ENCODE measurements around the gene CTXN1.

The CTXN1 gene

GRCh38 chr19:7920519-7921301, 5.2 kb downstream of the CTXN1 start (continued):
- TF ChIP-seq ZNF133 (tag by site-specific recombination; IDR thresholded peaks at IDR 0.05) (no peak), ZBTB26 (tag by site-specific recombination; optimal IDR thresholded peaks at IDR 0.05) (no peak), PRDM6 (tag by site-specific recombination; IDR thresholded peaks at IDR 0.05) (no peak), ZNF555 (tag by site-specific recombination; conservative IDR thresholded peaks at IDR 0.05) (no peak), ZNF571 (tag by site-specific recombination; IDR thresholded peaks at IDR 0.05) (no peak), ZNF394 (tag by site-specific recombination; IDR thresholded peaks at IDR 0.05; ENCODE audit: borderline replicate concordance) (peak; percentile 11; the same call in 1 of the 2 replicates), ZNF76 (tag by site-specific recombination; IDR thresholded peaks at IDR 0.05; ENCODE audit: borderline replicate concordance, low read depth) (peak; percentile 12; the same call in 1 of the 2 replicates), ZNF664 (tag by site-specific recombination; IDR thresholded peaks at IDR 0.05) (no peak), SP7 (tag by site-specific recombination; IDR thresholded peaks at IDR 0.05) (peak; percentile 77), KLF8 (tag by site-specific recombination; IDR thresholded peaks at IDR 0.05) (peak; percentile 96), TCF7L2 (IDR thresholded peaks at IDR 0.05; ENCODE audit: borderline replicate concordance, low read depth, low read length) (no peak), ZNF561 (tag by site-specific recombination; IDR thresholded peaks at IDR 0.05; ENCODE audit: borderline replicate concordance) (0 out of 2 replicates have a peak, but pooled peaks have one; percentile 9), KLF7 (tag by site-specific recombination; IDR thresholded peaks at IDR 0.05; ENCODE audit: borderline replicate concordance) (peak; percentile 23; the same call in 1 of the 2 replicates), ZNF140 (tag by site-specific recombination; IDR thresholded peaks at IDR 0.05) (no peak), ATF2 (tag by site-specific recombination; IDR thresholded peaks at IDR 0.05; ENCODE audit: low read depth) (no peak), ZNF121 (tag by site-specific recombination; IDR thresholded peaks at IDR 0.05) (no peak), ZNF624 (tag by site-specific recombination; IDR thresholded peaks at IDR 0.05) (no peak), ZBTB20 (tag by site-specific recombination; IDR thresholded peaks at IDR 0.05) (peak; percentile 67), ZNF114 (tag by site-specific recombination; IDR thresholded peaks at IDR 0.05) (no peak), ZNF792 (tag by site-specific recombination; IDR thresholded peaks at IDR 0.05) (no peak), HOXD13 (CRISPR knock-in tag; IDR thresholded peaks at IDR 0.05; ENCODE audit: borderline replicate concordance) (no peak), ZNF37A (tag by site-specific recombination; IDR thresholded peaks at IDR 0.05) (no peak), ZNF610 (tag by site-specific recombination; IDR thresholded peaks at IDR 0.05; ENCODE audit: borderline replicate concordance) (no peak), CTCF (tag by site-specific recombination; IDR thresholded peaks at IDR 0.05) (no peak), ZNF48 (tag by site-specific recombination; IDR thresholded peaks at IDR 0.05) (no peak), ZNF639 (tag by site-specific recombination; IDR thresholded peaks at IDR 0.05) (no peak), ZNF629 (tag by site-specific recombination; IDR thresholded peaks at IDR 0.05) (peak; percentile 52), ZNF473 (tag by site-specific recombination; IDR thresholded peaks at IDR 0.05) (no peak), ZNF248 (tag by site-specific recombination; IDR thresholded peaks at IDR 0.05) (no peak), ZNF560 (tag by site-specific recombination; IDR thresholded peaks at IDR 0.05; ENCODE audit: borderline replicate concordance) (no peak)
